BJ (cell line): ENCODE measurements around the gene NIPBL. TPM values are rescaled to one million over a fixed set of nuclear protein-coding genes. Genes with fewer than 3 reads are reported as not detected.
"Not testable (repeated sequence)": the region's sequence is repeated elsewhere in the genome, so short reads cannot be mapped to it uniquely, and the experiment has no call there.

Source experiments
- CTCF ChIA-PET: fragments of 350-600 bp; formaldehyde crosslinking; extraction: SDS; loops from one replicate; lab custom pipeline; 2021; ENCODE audit warnings: antibody characterized with exemption, inconsistent platforms; lab: Yijun Ruan, JAX
- POLR2A ChIA-PET: fragments of 300-600 bp; sonication (Branson Sonifier 250); formaldehyde crosslinking; extraction: SDS; loops from one replicate; lab custom pipeline; 2021; ENCODE audit warnings: antibody characterized with exemption; lab: Charles Lee
- DNase-seq: peaks from one replicate; pipeline ENCODE4 v3.0.0-alpha.2; 2011; ENCODE audit warnings: low read depth
- H3K27me3 ChIP-seq: 2 replicates; pipeline ENCODE4 v1.6.0; 2011; ENCODE audit warnings: low read length; ENCODE audit not compliant: control insufficient read depth, insufficient read depth
- H3K36me3 ChIP-seq: 2 replicates; pipeline ENCODE4 v1.5.1; 2011; ENCODE audit warnings: low read length; ENCODE audit not compliant: control insufficient read depth, insufficient read depth
- H3K4me3 ChIP-seq: 2 replicates; pipeline ENCODE4 v1.5.1; 2011; ENCODE audit warnings: low read depth, mild to moderate bottlenecking, control low read depth, low read length
- CTCF ChIP-seq: IDR thresholded peaks from 2 replicates; pipeline ENCODE4 v1.5.1; 2011; ENCODE audit warnings: low read depth, mild to moderate bottlenecking, control low read depth, inconsistent platforms, low read length, moderate library complexity; ENCODE audit not compliant: insufficient read depth
- polyA plus RNA-seq: library from polyadenylated mRNA; depleted of rRNA; stranded (reverse); fragments of >200 nt; gene quantifications from 2 replicates; pipeline ENCODE4 v1.2.3, GENCODE V29; 2011

Gene NIPBL
- polyA plus RNA-seq, 1 experiment, result 25.6 TPM

GRCh38 chr5:37005252-37005651 is 128.7 kb downstream of the NIPBL start:
- H3K36me3 ChIP-seq, result peaks cover 2% of the 10 kb centered on the region; the same call in 1 of the 2 replicates
- no peak for TF ChIP-seq CTCF
- H3K27me3 ChIP-seq, result no peaks in the 10 kb centered on the region
- DNase-seq, result peak; percentile 30
- no peak overlapping the region for H3K4me3 ChIP-seq
- ChIA-PET CTCF (interaction anchor here (0.5 to 2.8 kb wide), 15 partner anchors 9 to 286 kb away, joined by 3 to 20 read pairs (median 4); partner anchors contain the start of gene NIPBL), POLR2A (no interaction called here)

- ChIA-PET CTCF (interaction anchor here (0.6 to 2.8 kb wide), 13 partner anchors 9 to 281 kb away, joined by 3 to 20 read pairs (median 4); partner anchors contain the start of gene NIPBL), POLR2A (no interaction called here)
- Histone ChIP-seq H3K4me3 (no peak overlapping the region), H3K36me3 (peaks cover 2% of the 10 kb centered on the region; the same call in 1 of the 2 replicates), H3K27me3 (no peaks in the 10 kb centered on the region)
- DNase-seq, result no peak
- TF ChIP-seq CTCF, result peak; percentile 62
Observed at GRCh38 chr5:37005946-37006540, 129.5 kb downstream of the NIPBL start.

GRCh38 chr5:37013181-37013580 is 136.6 kb downstream of the NIPBL start:
- CTCF ChIA-PET, POLR2A ChIA-PET, H3K27me3 ChIP-seq, H3K4me3 ChIP-seq, H3K36me3 ChIP-seq, DNase-seq: not testable (repeated sequence)

GRCh38 chr5:37014321-37014720 is 137.8 kb downstream of the NIPBL start:
- H3K4me3 ChIP-seq, result no peak overlapping the region

GRCh38 chr5:37015795-37016666 is 139.5 kb downstream of the NIPBL start:
- Histone ChIP-seq H3K36me3 (no peaks in the 10 kb centered on the region; the same call in 1 of the 2 replicates), H3K27me3 (no peaks in the 10 kb centered on the region), H3K4me3 (no peak overlapping the region)
- CTCF ChIA-PET, result no interaction called here
- no peak for TF ChIP-seq CTCF
- DNase-seq, result no peak
- POLR2A ChIA-PET, result interaction anchor here (0.6 kb wide), 1 partner anchor 26 kb away, joined by 4 read pairs; no protein-coding TSS in a partner anchor

More at GRCh38 chr5:37014321-37014720, 137.8 kb downstream of the NIPBL start:
- no peak for DNase-seq
- Histone ChIP-seq H3K27me3 (no peaks in the 10 kb centered on the region), H3K36me3 (no peaks in the 10 kb centered on the region; the same call in 1 of the 2 replicates)
- POLR2A ChIA-PET, result no interaction called here
- no peak for TF ChIP-seq CTCF
- CTCF ChIA-PET, result interaction anchor here (0.6 to 1.1 kb wide), 3 partner anchors 8 to 1903 kb away, joined by 3 read pairs; no protein-coding TSS in a partner anchor
